WTC11 (cell line): ENCODE data around the gene EEF2K. TPM values are rescaled to one million over a fixed set of nuclear protein-coding genes. Genes with fewer than 3 reads are reported as not detected.

Source experiments
- ATAC-seq: fragments of 200-7000 bp; cut with Tn5 transposase; 2 replicates; pipeline ENCODE4 v1.10.0; 2021; ENCODE audit warnings: mild to moderate bottlenecking, moderate library complexity
- CTCF ChIA-PET: fragments of 300-600 bp; sonication (Branson Sonifier 250); formaldehyde crosslinking; loops from one replicate; lab custom pipeline; 2021; ENCODE audit warnings: antibody characterized with exemption; lab: Charles Lee
- POLR2A ChIA-PET: fragments of 350-600 bp; sonication (Branson Sonifier 250); formaldehyde crosslinking; loops from one replicate; lab custom pipeline; 2021; ENCODE audit warnings: antibody characterized with exemption; lab: Charles Lee
- DNase-seq: peaks from one replicate; pipeline ENCODE4 v3.0.0; 2021; ENCODE audit warnings: low spot score
- H3K27ac Mint-ChIP-seq: 2 replicates; pipeline ENCODE4 v1.8.0; 2021; ENCODE audit warnings: mixed read lengths
- H3K27me3 Mint-ChIP-seq: 2 replicates; pipeline ENCODE4 v1.8.0; 2021; ENCODE audit warnings: low read depth, mild to moderate bottlenecking, moderate library complexity, mixed read lengths
- H3K36me3 Mint-ChIP-seq: 2 replicates; pipeline ENCODE4 v1.8.0; 2021; ENCODE audit warnings: mixed read lengths
- H3K4me1 Mint-ChIP-seq: 2 replicates; pipeline ENCODE4 v1.8.0; 2022; ENCODE audit warnings: mixed read lengths
- H3K4me3 Mint-ChIP-seq: 2 replicates; pipeline ENCODE4 v1.8.0; 2021; ENCODE audit warnings: mild to moderate bottlenecking, moderate library complexity, mixed read lengths
- H3K9me3 Mint-ChIP-seq: 2 replicates; pipeline ENCODE4 v1.8.0; 2021; ENCODE audit warnings: mixed read lengths
- CBFB ChIP-seq: sonication (generic); formaldehyde crosslinking; IDR thresholded peaks from 2 replicates; pipeline ENCODE4 v1.8.1; 2022; ENCODE audit warnings: mild to moderate bottlenecking, low read depth, missing genetic modification reagents
- ELF4 ChIP-seq: sonication (generic); formaldehyde crosslinking; IDR thresholded peaks from 2 replicates; pipeline ENCODE4 v1.8.1; 2022; ENCODE audit warnings: low read depth, mild to moderate bottlenecking, moderate library complexity, missing genetic modification reagents
- ETV6 ChIP-seq: sonication (generic); formaldehyde crosslinking; IDR thresholded peaks from 2 replicates; pipeline ENCODE4 v1.8.1; 2022; ENCODE audit warnings: mild to moderate bottlenecking, missing genetic modification reagents
- JAZF1 ChIP-seq: fragments of 250-450 bp; sonication (Bioruptor Pico); IDR thresholded peaks from 2 replicates; pipeline ENCODE4 v1.9.0; 2021; ENCODE audit warnings: moderate library complexity, mild to moderate bottlenecking, inconsistent platforms
- JUN ChIP-seq: sonication (generic); formaldehyde crosslinking; IDR thresholded peaks from 2 replicates; pipeline ENCODE4 v1.8.0; 2023; ENCODE audit warnings: mild to moderate bottlenecking, missing genetic modification reagents
- KAT7 ChIP-seq: sonication (generic); formaldehyde crosslinking; IDR thresholded peaks from 2 replicates; pipeline ENCODE4 v1.8.1; 2023; ENCODE audit warnings: missing genetic modification reagents, mild to moderate bottlenecking, borderline replicate concordance
- NFATC4 ChIP-seq: fragments of 250-450 bp; sonication (Bioruptor Pico); IDR thresholded peaks from 2 replicates; pipeline ENCODE4 v1.9.0; 2021; ENCODE audit warnings: mild to moderate bottlenecking
- OVOL2 ChIP-seq: fragments of 250-450 bp; sonication (Bioruptor Pico); IDR thresholded peaks from 2 replicates; pipeline ENCODE4 v1.9.0; 2021; ENCODE audit warnings: mild to moderate bottlenecking, borderline replicate concordance
- SMAD4 ChIP-seq: sonication (generic); formaldehyde crosslinking; IDR thresholded peaks from 2 replicates; pipeline ENCODE4 v1.8.0; 2022; ENCODE audit warnings: mild to moderate bottlenecking, missing genetic modification reagents
- SP1 ChIP-seq: sonication (generic); formaldehyde crosslinking; conservative IDR thresholded peaks from 2 replicates; pipeline ENCODE4 v1.8.1; 2022; ENCODE audit warnings: missing genetic modification reagents
- TCF7 ChIP-seq: sonication (generic); formaldehyde crosslinking; IDR thresholded peaks from 2 replicates; pipeline ENCODE4 v1.8.0; 2022; ENCODE audit warnings: mild to moderate bottlenecking, low read depth, missing genetic modification reagents, moderate library complexity
- ZNF121 ChIP-seq: sonication (generic); formaldehyde crosslinking; IDR thresholded peaks from 2 replicates; pipeline ENCODE4 v1.8.0; 2023; ENCODE audit warnings: missing genetic modification reagents
- total RNA-seq: library from RNA; stranded (reverse); gene quantifications from 3 replicates; pipeline ENCODE4 v1.2.3, GENCODE V29; 2021
- TF ChIP-seq, protein P1 (sequence below): sonication (generic); formaldehyde crosslinking; conservative IDR thresholded peaks from 2 replicates; pipeline ENCODE4 v1.8.1; 2023; ENCODE audit warnings: mild to moderate bottlenecking, low read depth, missing genetic modification reagents, moderate library complexity
- TF ChIP-seq, protein P2 (sequence below): sonication (generic); formaldehyde crosslinking; IDR thresholded peaks from 2 replicates; pipeline ENCODE4 v1.8.0; 2022; ENCODE audit warnings: mild to moderate bottlenecking, missing genetic modification reagents
- TF ChIP-seq, protein P3 (sequence below): sonication (generic); formaldehyde crosslinking; IDR thresholded peaks from 2 replicates; pipeline ENCODE4 v1.8.1; 2023; ENCODE audit warnings: mild to moderate bottlenecking, missing genetic modification reagents, moderate library complexity
- TF ChIP-seq, protein P4 (sequence below): sonication (generic); formaldehyde crosslinking; IDR thresholded peaks from 2 replicates; pipeline ENCODE4 v1.8.0; 2023; ENCODE audit warnings: mild to moderate bottlenecking, missing genetic modification reagents
- TF ChIP-seq, protein P5 (sequence below): sonication (generic); formaldehyde crosslinking; IDR thresholded peaks from 2 replicates; pipeline ENCODE4 v1.8.1; 2023; ENCODE audit warnings: mild to moderate bottlenecking, missing genetic modification reagents
- TF ChIP-seq, protein P6 (sequence below): sonication (generic); formaldehyde crosslinking; IDR thresholded peaks from 2 replicates; pipeline ENCODE4 v1.8.1; 2022; ENCODE audit warnings: low read depth, mild to moderate bottlenecking, moderate library complexity, missing genetic modification reagents, borderline replicate concordance

EEF2K gene
- total RNA-seq, 1 experiment from 2014 or later: 26.7 TPM

DNA sequence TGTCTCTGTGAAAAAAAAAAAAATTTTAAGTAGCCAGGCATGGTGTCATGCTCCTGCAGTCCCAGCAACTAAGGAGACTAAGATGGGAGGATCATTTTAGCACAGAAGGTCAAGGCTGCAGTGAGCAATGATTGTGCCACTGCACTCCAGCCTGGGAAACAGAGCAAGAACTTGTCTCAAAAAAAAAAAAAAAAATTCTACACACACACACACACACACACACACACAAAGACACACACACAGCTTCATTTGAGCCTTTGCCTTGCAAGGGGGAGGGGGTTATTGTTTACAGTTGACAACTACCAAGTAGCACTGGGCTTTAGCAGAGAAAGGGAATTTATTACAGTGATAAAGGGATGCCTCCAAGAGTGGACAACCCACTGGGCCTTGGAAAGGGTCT lies 86.2 kb downstream of the EEF2K start (continued):
- TF ChIP-seq KAT7 (CRISPR knock-in tag) (no peak), NFATC4 (CRISPR knock-in tag) (no peak), TCF7 (CRISPR knock-in tag) (no peak), ZNF121 (CRISPR knock-in tag) (no peak)
- TF ChIP-seq, protein P1, sequence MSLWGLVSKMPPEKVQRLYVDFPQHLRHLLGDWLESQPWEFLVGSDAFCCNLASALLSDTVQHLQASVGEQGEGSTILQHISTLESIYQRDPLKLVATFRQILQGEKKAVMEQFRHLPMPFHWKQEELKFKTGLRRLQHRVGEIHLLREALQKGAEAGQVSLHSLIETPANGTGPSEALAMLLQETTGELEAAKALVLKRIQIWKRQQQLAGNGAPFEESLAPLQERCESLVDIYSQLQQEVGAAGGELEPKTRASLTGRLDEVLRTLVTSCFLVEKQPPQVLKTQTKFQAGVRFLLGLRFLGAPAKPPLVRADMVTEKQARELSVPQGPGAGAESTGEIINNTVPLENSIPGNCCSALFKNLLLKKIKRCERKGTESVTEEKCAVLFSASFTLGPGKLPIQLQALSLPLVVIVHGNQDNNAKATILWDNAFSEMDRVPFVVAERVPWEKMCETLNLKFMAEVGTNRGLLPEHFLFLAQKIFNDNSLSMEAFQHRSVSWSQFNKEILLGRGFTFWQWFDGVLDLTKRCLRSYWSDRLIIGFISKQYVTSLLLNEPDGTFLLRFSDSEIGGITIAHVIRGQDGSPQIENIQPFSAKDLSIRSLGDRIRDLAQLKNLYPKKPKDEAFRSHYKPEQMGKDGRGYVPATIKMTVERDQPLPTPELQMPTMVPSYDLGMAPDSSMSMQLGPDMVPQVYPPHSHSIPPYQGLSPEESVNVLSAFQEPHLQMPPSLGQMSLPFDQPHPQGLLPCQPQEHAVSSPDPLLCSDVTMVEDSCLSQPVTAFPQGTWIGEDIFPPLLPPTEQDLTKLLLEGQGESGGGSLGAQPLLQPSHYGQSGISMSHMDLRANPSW (CRISPR knock-in tag): no peak

DNA sequence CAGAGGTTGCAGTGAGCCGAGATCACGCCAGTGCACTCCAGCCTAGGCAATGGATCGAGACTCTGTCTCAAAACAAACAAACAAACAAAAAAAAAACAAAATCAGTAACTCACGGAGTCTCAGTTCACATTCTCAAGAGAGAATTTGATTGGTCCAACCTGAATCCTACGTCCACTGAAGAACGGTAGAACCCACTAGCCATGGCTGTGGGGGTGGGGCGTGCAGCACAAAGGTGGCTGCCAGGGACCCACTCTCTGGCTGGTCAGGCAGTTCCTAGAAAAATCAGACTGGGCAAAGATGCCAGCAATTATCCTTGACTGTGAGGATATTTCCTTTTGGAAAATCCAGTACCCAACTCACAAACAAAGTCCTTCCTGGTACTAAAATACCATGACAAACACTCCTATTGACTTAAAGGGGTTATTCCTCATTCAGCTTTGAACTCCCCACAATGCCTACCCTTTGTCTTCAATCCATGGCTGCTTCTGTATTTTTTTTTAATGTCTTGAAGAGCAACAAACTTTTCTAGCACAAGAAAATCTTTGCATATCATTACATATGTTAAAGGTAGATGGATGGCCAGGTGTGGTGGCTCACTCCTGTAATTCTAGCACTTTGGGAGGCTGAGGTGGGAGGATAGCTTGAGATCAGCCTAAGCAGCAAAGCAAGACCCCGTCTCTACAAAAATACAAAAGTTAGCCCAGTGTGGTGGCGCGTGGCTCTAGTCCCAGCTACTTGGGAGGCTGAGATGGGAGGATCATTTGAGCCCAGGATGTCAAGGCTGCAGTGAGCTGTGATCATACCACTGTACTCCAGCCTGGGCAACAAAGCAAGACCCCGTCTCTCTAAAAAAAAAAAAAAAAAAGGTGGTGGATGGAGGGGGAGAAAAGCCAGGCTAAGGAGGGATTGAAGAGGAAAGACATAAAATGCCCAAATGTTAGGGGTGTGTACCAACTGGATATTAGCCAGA lies 87.3 kb downstream of the EEF2K start:
- H3K27ac Mint-ChIP-seq: no peak overlapping the region

More for the DNA sequence above, 87.3 kb downstream of the EEF2K start:
- ATAC-seq (no peak), DNase-seq (no peak)
- Mint-ChIP-seq H3K36me3 (no peaks in the 10 kb centered on the region), H3K4me3 (no peak overlapping the region), H3K9me3 (no peaks in the 10 kb centered on the region), H3K27me3 (no peaks in the 10 kb centered on the region), H3K4me1 (peaks cover 17% of the 10 kb centered on the region)
- ChIA-PET CTCF (interaction anchor here (0.6 to 1.0 kb wide), 2 partner anchors 26 to 92 kb away, joined by 3 read pairs; no protein-coding TSS in a partner anchor), POLR2A (no interaction called here)
- TF ChIP-seq CBFB (CRISPR knock-in tag) (no peak), OVOL2 (CRISPR knock-in tag) (no peak), JAZF1 (CRISPR knock-in tag) (no peak), ELF4 (CRISPR knock-in tag) (no peak), ETV6 (CRISPR knock-in tag) (no peak), SMAD4 (CRISPR knock-in tag) (no peak), JUN (CRISPR knock-in tag) (no peak), SP1 (no peak)
- TF ChIP-seq, protein P2, sequence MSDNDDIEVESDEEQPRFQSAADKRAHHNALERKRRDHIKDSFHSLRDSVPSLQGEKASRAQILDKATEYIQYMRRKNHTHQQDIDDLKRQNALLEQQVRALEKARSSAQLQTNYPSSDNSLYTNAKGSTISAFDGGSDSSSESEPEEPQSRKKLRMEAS (CRISPR knock-in tag): no peak
- TF ChIP-seq, protein P3, sequence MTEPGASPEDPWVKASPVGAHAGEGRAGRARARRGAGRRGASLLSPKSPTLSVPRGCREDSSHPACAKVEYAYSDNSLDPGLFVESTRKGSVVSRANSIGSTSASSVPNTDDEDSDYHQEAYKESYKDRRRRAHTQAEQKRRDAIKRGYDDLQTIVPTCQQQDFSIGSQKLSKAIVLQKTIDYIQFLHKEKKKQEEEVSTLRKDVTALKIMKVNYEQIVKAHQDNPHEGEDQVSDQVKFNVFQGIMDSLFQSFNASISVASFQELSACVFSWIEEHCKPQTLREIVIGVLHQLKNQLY (CRISPR knock-in tag): no peak
- TF ChIP-seq, protein P4, sequence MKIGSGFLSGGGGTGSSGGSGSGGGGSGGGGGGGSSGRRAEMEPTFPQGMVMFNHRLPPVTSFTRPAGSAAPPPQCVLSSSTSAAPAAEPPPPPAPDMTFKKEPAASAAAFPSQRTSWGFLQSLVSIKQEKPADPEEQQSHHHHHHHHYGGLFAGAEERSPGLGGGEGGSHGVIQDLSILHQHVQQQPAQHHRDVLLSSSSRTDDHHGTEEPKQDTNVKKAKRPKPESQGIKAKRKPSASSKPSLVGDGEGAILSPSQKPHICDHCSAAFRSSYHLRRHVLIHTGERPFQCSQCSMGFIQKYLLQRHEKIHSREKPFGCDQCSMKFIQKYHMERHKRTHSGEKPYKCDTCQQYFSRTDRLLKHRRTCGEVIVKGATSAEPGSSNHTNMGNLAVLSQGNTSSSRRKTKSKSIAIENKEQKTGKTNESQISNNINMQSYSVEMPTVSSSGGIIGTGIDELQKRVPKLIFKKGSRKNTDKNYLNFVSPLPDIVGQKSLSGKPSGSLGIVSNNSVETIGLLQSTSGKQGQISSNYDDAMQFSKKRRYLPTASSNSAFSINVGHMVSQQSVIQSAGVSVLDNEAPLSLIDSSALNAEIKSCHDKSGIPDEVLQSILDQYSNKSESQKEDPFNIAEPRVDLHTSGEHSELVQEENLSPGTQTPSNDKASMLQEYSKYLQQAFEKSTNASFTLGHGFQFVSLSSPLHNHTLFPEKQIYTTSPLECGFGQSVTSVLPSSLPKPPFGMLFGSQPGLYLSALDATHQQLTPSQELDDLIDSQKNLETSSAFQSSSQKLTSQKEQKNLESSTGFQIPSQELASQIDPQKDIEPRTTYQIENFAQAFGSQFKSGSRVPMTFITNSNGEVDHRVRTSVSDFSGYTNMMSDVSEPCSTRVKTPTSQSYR (CRISPR knock-in tag): no peak
- TF ChIP-seq, protein P5, sequence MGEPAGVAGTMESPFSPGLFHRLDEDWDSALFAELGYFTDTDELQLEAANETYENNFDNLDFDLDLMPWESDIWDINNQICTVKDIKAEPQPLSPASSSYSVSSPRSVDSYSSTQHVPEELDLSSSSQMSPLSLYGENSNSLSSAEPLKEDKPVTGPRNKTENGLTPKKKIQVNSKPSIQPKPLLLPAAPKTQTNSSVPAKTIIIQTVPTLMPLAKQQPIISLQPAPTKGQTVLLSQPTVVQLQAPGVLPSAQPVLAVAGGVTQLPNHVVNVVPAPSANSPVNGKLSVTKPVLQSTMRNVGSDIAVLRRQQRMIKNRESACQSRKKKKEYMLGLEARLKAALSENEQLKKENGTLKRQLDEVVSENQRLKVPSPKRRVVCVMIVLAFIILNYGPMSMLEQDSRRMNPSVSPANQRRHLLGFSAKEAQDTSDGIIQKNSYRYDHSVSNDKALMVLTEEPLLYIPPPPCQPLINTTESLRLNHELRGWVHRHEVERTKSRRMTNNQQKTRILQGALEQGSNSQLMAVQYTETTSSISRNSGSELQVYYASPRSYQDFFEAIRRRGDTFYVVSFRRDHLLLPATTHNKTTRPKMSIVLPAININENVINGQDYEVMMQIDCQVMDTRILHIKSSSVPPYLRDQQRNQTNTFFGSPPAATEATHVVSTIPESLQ (CRISPR knock-in tag): no peak
- TF ChIP-seq, protein P6, sequence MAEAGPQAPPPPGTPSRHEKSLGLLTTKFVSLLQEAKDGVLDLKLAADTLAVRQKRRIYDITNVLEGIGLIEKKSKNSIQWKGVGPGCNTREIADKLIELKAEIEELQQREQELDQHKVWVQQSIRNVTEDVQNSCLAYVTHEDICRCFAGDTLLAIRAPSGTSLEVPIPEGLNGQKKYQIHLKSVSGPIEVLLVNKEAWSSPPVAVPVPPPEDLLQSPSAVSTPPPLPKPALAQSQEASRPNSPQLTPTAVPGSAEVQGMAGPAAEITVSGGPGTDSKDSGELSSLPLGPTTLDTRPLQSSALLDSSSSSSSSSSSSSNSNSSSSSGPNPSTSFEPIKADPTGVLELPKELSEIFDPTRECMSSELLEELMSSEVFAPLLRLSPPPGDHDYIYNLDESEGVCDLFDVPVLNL: no peak
